EH (cell line): ENCODE results near the gene TARBP1.
A peak's percentile ranks its signal among the peaks of the same experiment; 100 is the strongest.
"Not testable (repeated sequence)": the region's sequence is repeated elsewhere in the genome, so short reads cannot be mapped to it uniquely, and the experiment has no call there.

ENCODE experiments used
- DNase-seq: peaks from one replicate; pipeline ENCODE4 v3.0.0-alpha.2; 2015; ENCODE audit warnings: low read depth

The TARBP1 gene

GRCh38 chr1:234507089-234507488 lies 28.1 kb upstream of the TARBP1 start:
- DNase-seq, result no peak

- DNase-seq, result peak; percentile 77
Measured at GRCh38 chr1:234505769-234506102, 26.8 kb upstream of the TARBP1 start.

GRCh38 chr1:234504969-234505768 lies 26.2 kb upstream of the TARBP1 start:
- no peak for DNase-seq

GRCh38 chr1:234504251-234504650 lies 25.3 kb upstream of the TARBP1 start:
- DNase-seq, result not testable (repeated sequence)

- DNase-seq, result peak; percentile 48
Measured at GRCh38 chr1:234503193-234504050, 24.4 kb upstream of the TARBP1 start.

GRCh38 chr1:234502785-234503184 lies 23.8 kb upstream of the TARBP1 start:
- DNase-seq, result no peak

- DNase-seq, result peak; percentile 36
Measured at GRCh38 chr1:234500269-234500668, 21.3 kb upstream of the TARBP1 start.

- DNase-seq, result no peak
Measured at GRCh38 chr1:234499943-234500245, 20.9 kb upstream of the TARBP1 start.

GRCh38 chr1:234499119-234499942 lies 20.4 kb upstream of the TARBP1 start:
- DNase-seq, result peak; percentile 88

- DNase-seq, result no peak
Measured at GRCh38 chr1:234498448-234499118, 19.6 kb upstream of the TARBP1 start.

- DNase-seq, result no peak
Measured at GRCh38 chr1:234497589-234497988, 18.6 kb upstream of the TARBP1 start.

- DNase-seq, result peak; percentile 97
Measured at GRCh38 chr1:234495231-234495990, 16.4 kb upstream of the TARBP1 start.

GRCh38 chr1:234494049-234494448 lies 15.1 kb upstream of the TARBP1 start:
- no peak for DNase-seq

GRCh38 chr1:234490793-234491479 lies 12.0 kb upstream of the TARBP1 start:
- DNase-seq, result no peak

GRCh38 chr1:234489698-234490077 lies 10.7 kb upstream of the TARBP1 start:
- no peak for DNase-seq

GRCh38 chr1:234489007-234489697 lies 10.2 kb upstream of the TARBP1 start:
- no peak for DNase-seq

GRCh38 chr1:234488054-234489006 lies 9.4 kb upstream of the TARBP1 start:
- no peak for DNase-seq

GRCh38 chr1:234486858-234487840 lies 8.2 kb upstream of the TARBP1 start:
- peak; percentile 84 for DNase-seq
